Measurements from ENCODE around the gene SCAF1.

SCAF1 gene

GRCh38 chr19:49652551-49653465 is 10.8 kb downstream of the SCAF1 start:
- TF ChIP-seq, protein P1, sequence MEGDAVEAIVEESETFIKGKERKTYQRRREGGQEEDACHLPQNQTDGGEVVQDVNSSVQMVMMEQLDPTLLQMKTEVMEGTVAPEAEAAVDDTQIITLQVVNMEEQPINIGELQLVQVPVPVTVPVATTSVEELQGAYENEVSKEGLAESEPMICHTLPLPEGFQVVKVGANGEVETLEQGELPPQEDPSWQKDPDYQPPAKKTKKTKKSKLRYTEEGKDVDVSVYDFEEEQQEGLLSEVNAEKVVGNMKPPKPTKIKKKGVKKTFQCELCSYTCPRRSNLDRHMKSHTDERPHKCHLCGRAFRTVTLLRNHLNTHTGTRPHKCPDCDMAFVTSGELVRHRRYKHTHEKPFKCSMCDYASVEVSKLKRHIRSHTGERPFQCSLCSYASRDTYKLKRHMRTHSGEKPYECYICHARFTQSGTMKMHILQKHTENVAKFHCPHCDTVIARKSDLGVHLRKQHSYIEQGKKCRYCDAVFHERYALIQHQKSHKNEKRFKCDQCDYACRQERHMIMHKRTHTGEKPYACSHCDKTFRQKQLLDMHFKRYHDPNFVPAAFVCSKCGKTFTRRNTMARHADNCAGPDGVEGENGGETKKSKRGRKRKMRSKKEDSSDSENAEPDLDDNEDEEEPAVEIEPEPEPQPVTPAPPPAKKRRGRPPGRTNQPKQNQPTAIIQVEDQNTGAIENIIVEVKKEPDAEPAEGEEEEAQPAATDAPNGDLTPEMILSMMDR (IDR thresholded peaks at IDR 0.05; ENCODE audit: low read length) = no peak
- no peak for TF ChIP-seq EZH2 (IDR thresholded peaks at IDR 0.05; ENCODE audit: borderline replicate concordance, low read length)
- Histone ChIP-seq H3K4me2 (ENCODE audit: low read length) (no peak overlapping the region), H3K9ac (ENCODE audit: low read length) (no peak overlapping the region), H2AFZ (ENCODE audit: low read length) (no peak overlapping the region), H3K9me2 (ENCODE audit: low read depth, low read length) (no peaks in the 10 kb centered on the region), H3K4me1 (ENCODE audit: insufficient read depth, low read length, severe bottlenecking) (no peaks in the 10 kb centered on the region), H3K27ac (ENCODE audit: low read depth, low read length, poor library complexity, severe bottlenecking) (no peak overlapping the region), H3K27me3 (ENCODE audit: insufficient read depth, low read length) (no peaks in the 10 kb centered on the region), H3F3A (ENCODE audit: insufficient read depth, low read length) (no peaks in the 10 kb centered on the region), H4K20me1 (ENCODE audit: insufficient read depth, low read length) (no peaks in the 10 kb centered on the region), H3K79me2 (ENCODE audit: insufficient read depth, low read length) (no peaks in the 10 kb centered on the region), H3K9me3 (ENCODE audit: low read length) (no peaks in the 10 kb centered on the region), H3K4me3 (ENCODE audit: low read depth, low read length, poor library complexity, severe bottlenecking) (no peak overlapping the region), H3K36me3 (ENCODE audit: insufficient read depth, low read length) (peaks cover 74% of the 10 kb centered on the region)

GRCh38 chr19:49653466-49653806 is 11.4 kb downstream of the SCAF1 start:
- Histone ChIP-seq H3K9ac (ENCODE audit: low read length) (no peak overlapping the region), H3K9me2 (ENCODE audit: low read depth, low read length) (no peaks in the 10 kb centered on the region), H3K4me1 (ENCODE audit: insufficient read depth, low read length, severe bottlenecking) (no peaks in the 10 kb centered on the region), H2AFZ (ENCODE audit: low read length) (no peak overlapping the region), H3K4me3 (ENCODE audit: low read depth, low read length, poor library complexity, severe bottlenecking) (no peak overlapping the region), H3K27ac (ENCODE audit: low read depth, low read length, poor library complexity, severe bottlenecking) (no peak overlapping the region), H3K27me3 (ENCODE audit: insufficient read depth, low read length) (no peaks in the 10 kb centered on the region), H3K36me3 (ENCODE audit: insufficient read depth, low read length) (peaks cover 81% of the 10 kb centered on the region), H3K4me2 (ENCODE audit: low read length) (no peak overlapping the region), H3F3A (ENCODE audit: insufficient read depth, low read length) (no peaks in the 10 kb centered on the region), H3K9me3 (ENCODE audit: low read length) (no peaks in the 10 kb centered on the region), H4K20me1 (ENCODE audit: insufficient read depth, low read length) (no peaks in the 10 kb centered on the region), H3K79me2 (ENCODE audit: insufficient read depth, low read length) (no peaks in the 10 kb centered on the region)
- TF ChIP-seq, protein P1 (IDR thresholded peaks at IDR 0.05; ENCODE audit: low read length) = no peak
- TF ChIP-seq EZH2 (IDR thresholded peaks at IDR 0.05; ENCODE audit: borderline replicate concordance, low read length) = no peak

GRCh38 chr19:49654581-49654980 is 12.6 kb downstream of the SCAF1 start:
- TF ChIP-seq, protein P1 (IDR thresholded peaks at IDR 0.05; ENCODE audit: low read length) = no peak
- no peak for TF ChIP-seq EZH2 (IDR thresholded peaks at IDR 0.05; ENCODE audit: borderline replicate concordance, low read length)
- H3K4me3 ChIP-seq (ENCODE audit: low read depth, low read length, poor library complexity, severe bottlenecking) = no peak overlapping the region
- no peak overlapping the region for H3K9ac ChIP-seq (ENCODE audit: low read length)
- H3K4me1 ChIP-seq (ENCODE audit: insufficient read depth, low read length, severe bottlenecking) = no peaks in the 10 kb centered on the region
- H3F3A ChIP-seq (ENCODE audit: insufficient read depth, low read length) = no peaks in the 10 kb centered on the region
- H3K9me3 ChIP-seq (ENCODE audit: low read length) = no peaks in the 10 kb centered on the region
- no peak overlapping the region for H3K4me2 ChIP-seq (ENCODE audit: low read length)
- H3K27ac ChIP-seq (ENCODE audit: low read depth, low read length, poor library complexity, severe bottlenecking) = no peak overlapping the region
- no peaks in the 10 kb centered on the region for H3K9me2 ChIP-seq (ENCODE audit: low read depth, low read length)
- no peaks in the 10 kb centered on the region for H4K20me1 ChIP-seq (ENCODE audit: insufficient read depth, low read length)
- no peak overlapping the region for H2AFZ ChIP-seq (ENCODE audit: low read length)
- peaks cover 86% of the 10 kb centered on the region for H3K36me3 ChIP-seq (ENCODE audit: insufficient read depth, low read length)
- no peaks in the 10 kb centered on the region for H3K79me2 ChIP-seq (ENCODE audit: insufficient read depth, low read length)
- H3K27me3 ChIP-seq (ENCODE audit: insufficient read depth, low read length) = no peaks in the 10 kb centered on the region
